Femur (tissue), 1 donor: ENCODE results near the gene GZMM.
A peak's percentile ranks its signal among the peaks of the same experiment; 100 is the strongest.
"Not testable (repeated sequence)": the region's sequence is repeated elsewhere in the genome, so short reads cannot be mapped to it uniquely, and the experiment has no call there.

Experiments
- DNase-seq: peaks from one replicate; pipeline ENCODE4 v3.0.0-alpha.2; 2017

Gene GZMM

DNA sequence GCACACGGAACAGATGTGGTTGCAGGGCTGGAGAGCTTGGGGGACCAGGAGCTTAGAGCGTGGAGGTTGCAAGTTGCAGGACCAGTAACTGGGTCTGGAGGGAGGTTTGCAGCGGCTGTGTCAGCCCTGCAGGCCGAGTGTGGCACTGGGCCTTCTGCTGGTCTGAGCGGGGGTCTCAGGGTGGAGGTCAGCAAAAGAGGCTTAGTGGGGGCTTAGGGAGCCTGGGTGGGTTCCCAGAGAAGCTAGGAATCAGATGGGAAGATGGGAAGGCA lies 40.1 kb downstream of the GZMM start:
- DNase-seq, result no peak

- peak; percentile 62 for DNase-seq
Observed at GRCh38 chr19:584240-585001, 40.6 kb downstream of the GZMM start.

DNA sequence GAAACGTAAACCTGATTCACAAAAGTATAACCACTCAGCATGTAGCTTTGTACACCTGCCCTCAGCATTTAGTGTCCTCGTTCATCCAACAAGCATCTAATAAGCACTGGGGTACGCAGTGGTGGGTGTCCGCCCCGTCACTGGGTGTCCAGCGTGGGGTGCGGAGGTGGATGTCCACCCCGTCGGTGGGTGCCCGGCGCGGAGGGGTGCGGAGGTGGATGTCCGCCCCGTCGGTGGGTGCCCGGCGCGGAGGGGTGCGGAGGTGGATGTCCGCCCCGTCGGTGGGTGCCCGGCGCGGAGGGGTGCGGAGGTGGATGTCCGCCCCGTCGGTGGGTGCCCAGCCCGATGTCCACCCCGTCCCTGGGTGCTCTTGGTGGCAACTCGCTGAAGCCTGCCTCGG lies 41.3 kb downstream of the GZMM start:
- DNase-seq, result not testable (repeated sequence)

- DNase-seq, result no peak
Observed at GRCh38 chr19:585551-586110, 41.8 kb downstream of the GZMM start.

GRCh38 chr19:588093-588740 lies 44.4 kb downstream of the GZMM start:
- DNase-seq, result peak; percentile 82

GRCh38 chr19:588741-589692 lies 45.2 kb downstream of the GZMM start:
- no peak for DNase-seq

GRCh38 chr19:589693-590395 lies 46.0 kb downstream of the GZMM start, which contains the start of gene HCN2:
Gene HCN2, plus strand, starts transcription at chr19:589881. Its CDS starts 65 bp downstream, at chr19:589946.
- no peak for DNase-seq

DNA sequence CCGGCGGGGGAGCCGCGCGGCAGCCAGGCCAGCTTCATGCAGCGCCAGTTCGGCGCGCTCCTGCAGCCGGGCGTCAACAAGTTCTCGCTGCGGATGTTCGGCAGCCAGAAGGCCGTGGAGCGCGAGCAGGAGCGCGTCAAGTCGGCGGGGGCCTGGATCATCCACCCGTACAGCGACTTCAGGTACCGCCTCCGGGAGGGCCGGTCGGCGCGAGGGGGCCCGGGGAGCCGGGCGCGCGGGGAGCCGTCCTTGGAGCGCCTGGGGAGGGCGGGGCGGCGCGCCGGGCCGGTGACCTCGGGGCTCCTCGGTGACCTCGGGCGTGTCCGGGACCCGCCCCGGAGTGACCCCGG lies 46.5 kb downstream of the GZMM start:
- no peak for DNase-seq

GRCh38 chr19:590750-591098 lies 46.9 kb downstream of the GZMM start:
- no peak for DNase-seq

DNA sequence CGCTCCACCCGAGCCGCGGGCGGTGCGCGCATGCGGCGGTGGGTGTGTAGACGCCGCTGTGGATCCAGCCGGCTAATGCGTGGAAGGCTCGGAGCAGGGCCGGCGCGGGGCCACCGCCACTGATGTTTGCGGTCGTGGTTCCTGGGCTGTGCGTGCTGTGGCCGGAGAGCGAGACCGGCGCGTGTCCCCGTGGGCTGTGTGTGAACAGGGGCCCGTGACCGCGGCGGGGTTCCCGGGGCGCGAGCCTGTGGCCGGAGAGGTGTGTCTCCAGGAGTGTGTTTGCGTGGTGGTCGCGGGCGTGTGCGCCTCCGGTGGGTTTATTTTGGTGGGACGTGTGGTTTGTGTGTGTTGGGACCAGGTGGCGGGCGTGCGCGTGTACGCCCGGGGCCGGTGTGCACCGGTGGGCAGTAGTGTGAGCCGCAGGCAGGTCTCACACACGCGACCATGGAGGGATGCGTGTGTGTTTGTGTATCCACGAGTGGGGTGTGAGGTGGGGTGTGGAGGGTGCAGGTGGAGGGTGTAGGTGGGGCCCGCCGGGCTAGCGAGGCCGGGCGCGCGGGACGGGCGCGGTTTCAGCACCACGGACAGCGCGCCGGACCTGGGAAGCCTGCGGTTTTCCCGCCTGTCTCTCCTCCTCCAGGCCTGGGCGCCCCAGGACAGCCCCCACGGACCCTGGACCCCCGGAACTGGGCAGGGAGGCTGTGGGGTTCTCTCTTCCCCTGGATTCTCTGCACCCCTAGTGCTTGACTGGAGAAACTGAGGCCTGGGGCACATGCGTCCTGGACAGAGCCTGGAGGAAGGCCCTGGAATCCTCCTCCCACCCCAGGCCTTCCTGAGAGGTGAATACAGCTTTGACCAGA lies 47.5 kb downstream of the GZMM start:
- no peak for DNase-seq

DNA sequence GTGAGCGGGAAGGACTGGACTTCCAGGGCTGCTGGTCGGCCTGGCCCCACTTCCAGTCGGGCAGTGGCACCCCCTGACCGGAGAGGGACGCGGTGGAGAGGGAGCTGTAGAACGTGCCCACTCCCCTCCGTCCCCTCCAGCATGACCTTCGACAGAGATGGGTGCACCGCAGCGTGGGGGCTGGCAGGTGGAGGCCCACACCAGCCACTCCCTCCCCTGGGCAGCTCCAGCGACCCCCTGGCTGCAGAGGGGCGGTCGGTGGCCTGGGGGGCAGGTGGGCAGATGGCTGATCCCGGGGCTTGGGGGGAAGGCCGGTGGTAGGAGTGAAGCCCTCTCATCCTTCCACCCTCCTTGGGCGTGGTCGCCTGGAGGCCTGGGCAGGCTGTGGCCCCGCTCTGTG lies 48.2 kb downstream of the GZMM start:
- no peak for DNase-seq

GRCh38 chr19:593055-593454 lies 49.2 kb downstream of the GZMM start:
- DNase-seq, result no peak

DNA sequence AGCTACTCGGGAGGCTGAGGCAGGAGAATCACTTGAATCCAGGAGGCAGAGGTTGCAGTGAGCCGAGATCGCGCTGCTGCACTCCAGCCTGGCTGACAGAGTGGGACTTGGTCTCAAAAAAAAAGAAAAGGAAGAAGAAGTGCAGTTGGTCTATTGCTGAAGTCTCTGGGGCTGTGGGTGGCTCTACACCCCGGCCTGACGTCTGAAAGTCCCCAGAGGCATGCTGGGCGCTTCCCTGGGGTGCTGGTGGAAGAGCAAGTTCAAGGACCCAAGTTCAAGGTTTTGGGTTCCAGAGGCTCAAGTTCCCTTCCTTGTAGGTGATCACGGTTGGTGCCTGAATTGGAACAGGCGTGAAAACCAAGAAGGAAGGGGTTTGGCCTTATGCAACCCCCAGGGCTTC lies 49.7 kb downstream of the GZMM start:
- no peak for DNase-seq

GRCh38 chr19:594265-594870 lies 50.5 kb downstream of the GZMM start:
- no peak for DNase-seq

DNA sequence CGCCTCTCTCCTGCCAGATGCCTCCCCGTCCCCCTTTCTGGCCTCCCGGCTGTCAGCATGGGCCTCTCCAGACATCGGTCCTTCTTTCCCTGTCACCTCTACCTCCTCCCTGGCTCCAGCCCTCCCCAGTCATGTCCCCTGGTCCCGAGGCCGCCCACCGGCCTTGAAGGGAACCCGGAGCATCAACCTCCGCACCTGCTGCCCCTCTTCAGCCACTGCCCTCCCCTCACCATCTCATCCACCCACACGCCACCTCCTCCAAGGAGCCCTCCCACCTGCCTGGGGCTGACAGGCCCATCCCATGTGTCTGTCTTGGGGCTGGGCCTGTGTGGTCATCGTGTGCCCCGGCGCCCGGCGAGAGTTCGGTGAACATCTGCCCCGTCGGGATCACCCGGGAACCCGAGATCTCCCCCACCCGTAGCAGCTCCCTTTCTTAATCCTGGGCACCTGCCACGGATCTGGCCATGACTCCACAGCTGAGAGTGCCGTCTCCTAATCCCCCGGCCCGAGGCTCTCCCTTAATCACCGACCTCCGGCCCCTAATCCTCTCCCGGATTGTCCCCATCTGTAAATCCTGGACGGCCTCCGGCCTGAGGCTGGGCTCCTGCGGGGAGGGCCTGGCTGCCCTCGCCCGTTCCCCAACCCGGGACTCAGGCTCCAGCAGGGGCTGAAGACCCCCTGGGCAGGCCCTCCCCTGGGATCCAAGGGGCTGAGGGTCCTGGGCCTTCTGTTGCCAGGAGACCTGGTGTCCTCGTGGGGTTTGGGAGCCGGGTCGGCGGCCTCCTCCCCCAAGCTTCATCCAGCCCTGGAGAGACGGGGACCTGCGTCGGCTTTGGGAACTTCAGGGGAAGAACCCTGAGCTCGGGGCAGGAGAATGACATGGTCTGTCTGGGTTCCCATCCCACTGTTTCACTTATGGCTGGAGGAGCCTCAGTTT lies 51.7 kb downstream of the GZMM start:
- DNase-seq, result no peak

- no peak for DNase-seq
Observed at GRCh38 chr19:596263-596655, 52.4 kb downstream of the GZMM start.

GRCh38 chr19:597406-598315 lies 53.8 kb downstream of the GZMM start:
- DNase-seq, result no peak
